ENCODE results near the gene ARID3B.

GRCh38 chr15:74506515-74506840 lies 34.5 kb upstream of the ARID3B start:
- TF ChIP-seq CTCF (IDR thresholded peaks at IDR 0.05) (no peak), EZH2 (IDR thresholded peaks at IDR 0.05) (no peak)
